Panc1 (cell line): ENCODE results near the gene BTN3A1.

Experiments
- CTCF ChIP-seq: fragments of 450-650 bp; IDR thresholded peaks from 2 replicates; pipeline ENCODE4 v1.5.1; 2017; ENCODE audit warnings: mild to moderate bottlenecking
- TCF7L2 ChIP-seq: IDR thresholded peaks from 2 replicates; pipeline ENCODE4 v1.6.1; 2011; ENCODE audit warnings: mild to moderate bottlenecking, low read depth, low read length, inconsistent platforms

- TF ChIP-seq TCF7L2: no peak
- TF ChIP-seq CTCF: no peak
Measured at GRCh38 chr6:26401389-26401986, 587 bp upstream of the BTN3A1 start.
